Glutamatergic neuron (in vitro differentiated cells): ENCODE results near the gene BAIAP2L2. TPM values are rescaled to one million over a fixed set of nuclear protein-coding genes. Genes with fewer than 3 reads are reported as not detected.

Experiments used
- DNase-seq: peaks from one replicate; pipeline ENCODE4 v3.0.0; 2022
- H3K27ac Mint-ChIP-seq: one replicate; pipeline ENCODE4 v1.8.0; 2020; ENCODE audit warnings: mild to moderate bottlenecking, mixed read lengths, inconsistent platforms; ENCODE audit not compliant: unreplicated experiment
- H3K27me3 Mint-ChIP-seq: one replicate; pipeline ENCODE4 v1.8.0; 2020; ENCODE audit warnings: mild to moderate bottlenecking, moderate library complexity, mixed read lengths, inconsistent platforms; ENCODE audit not compliant: unreplicated experiment
- H3K36me3 Mint-ChIP-seq: one replicate; pipeline ENCODE4 v1.8.0; 2020; ENCODE audit warnings: mild to moderate bottlenecking, mixed read lengths, inconsistent platforms; ENCODE audit not compliant: unreplicated experiment
- H3K4me1 Mint-ChIP-seq: one replicate; pipeline ENCODE4 v1.8.0; 2020; ENCODE audit warnings: mild to moderate bottlenecking, low read depth, mixed read lengths, inconsistent platforms; ENCODE audit not compliant: unreplicated experiment
- H3K4me3 Mint-ChIP-seq: one replicate; pipeline ENCODE4 v1.8.0; 2020; ENCODE audit warnings: mild to moderate bottlenecking, mixed read lengths, inconsistent platforms; ENCODE audit not compliant: unreplicated experiment
- H3K9me3 Mint-ChIP-seq: one replicate; pipeline ENCODE4 v1.8.0; 2020; ENCODE audit warnings: mild to moderate bottlenecking, moderate library complexity, mixed read lengths, inconsistent platforms; ENCODE audit not compliant: unreplicated experiment
- total RNA-seq: library from RNA; stranded (reverse); fragmentation: NEBNext Ultra II Directional; extraction: Animal tissue kit (Norgen Biotek cat#: 25700); gene quantifications from one replicate; pipeline ENCODE4 v1.2.1, GENCODE V29; 2021; ENCODE audit not compliant: unreplicated experiment
- TF ChIP-seq, protein P1 (sequence below): fragments of 200-600 bp; sonication (generic); IDR thresholded peaks from one replicate; pipeline ENCODE4 v1.5.0; 2021; ENCODE audit not compliant: partially characterized antibody, unreplicated experiment

BAIAP2L2 gene
- total RNA-seq, 1 donor from 2014 or later = 28.6 TPM

DNA sequence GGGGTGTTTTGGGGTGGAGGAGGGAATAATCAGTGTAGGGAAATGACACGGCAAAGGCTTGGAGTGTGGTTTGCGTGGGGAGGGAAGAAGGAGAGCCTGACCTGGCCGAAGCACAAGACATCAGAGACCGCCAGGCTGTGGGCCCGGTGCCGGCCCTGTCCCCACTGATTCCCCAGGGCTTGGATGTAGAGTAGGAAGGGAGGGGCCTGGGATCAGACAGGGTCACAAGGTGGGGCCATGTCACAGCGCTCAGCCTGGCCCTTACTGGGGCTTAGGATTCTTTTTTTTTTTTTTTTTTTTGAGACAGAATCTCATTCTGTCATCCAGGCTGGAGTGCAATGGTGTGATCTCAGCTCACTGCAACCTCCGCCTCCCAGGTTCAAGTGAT is 43.5 kb downstream of the BAIAP2L2 start:
- H3K36me3 Mint-ChIP-seq = no peaks in the 10 kb centered on the region
- H3K4me3 Mint-ChIP-seq = peak overlapping the region; percentile 73
- H3K4me1 Mint-ChIP-seq = peaks cover 27% of the 10 kb centered on the region
- H3K27ac Mint-ChIP-seq = peak overlapping the region; percentile 90
- peaks cover 6% of the 10 kb centered on the region for H3K27me3 Mint-ChIP-seq
- TF ChIP-seq, protein P1, sequence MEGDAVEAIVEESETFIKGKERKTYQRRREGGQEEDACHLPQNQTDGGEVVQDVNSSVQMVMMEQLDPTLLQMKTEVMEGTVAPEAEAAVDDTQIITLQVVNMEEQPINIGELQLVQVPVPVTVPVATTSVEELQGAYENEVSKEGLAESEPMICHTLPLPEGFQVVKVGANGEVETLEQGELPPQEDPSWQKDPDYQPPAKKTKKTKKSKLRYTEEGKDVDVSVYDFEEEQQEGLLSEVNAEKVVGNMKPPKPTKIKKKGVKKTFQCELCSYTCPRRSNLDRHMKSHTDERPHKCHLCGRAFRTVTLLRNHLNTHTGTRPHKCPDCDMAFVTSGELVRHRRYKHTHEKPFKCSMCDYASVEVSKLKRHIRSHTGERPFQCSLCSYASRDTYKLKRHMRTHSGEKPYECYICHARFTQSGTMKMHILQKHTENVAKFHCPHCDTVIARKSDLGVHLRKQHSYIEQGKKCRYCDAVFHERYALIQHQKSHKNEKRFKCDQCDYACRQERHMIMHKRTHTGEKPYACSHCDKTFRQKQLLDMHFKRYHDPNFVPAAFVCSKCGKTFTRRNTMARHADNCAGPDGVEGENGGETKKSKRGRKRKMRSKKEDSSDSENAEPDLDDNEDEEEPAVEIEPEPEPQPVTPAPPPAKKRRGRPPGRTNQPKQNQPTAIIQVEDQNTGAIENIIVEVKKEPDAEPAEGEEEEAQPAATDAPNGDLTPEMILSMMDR = no peak
- no peak for DNase-seq
- H3K9me3 Mint-ChIP-seq = peaks cover 8% of the 10 kb centered on the region

DNA sequence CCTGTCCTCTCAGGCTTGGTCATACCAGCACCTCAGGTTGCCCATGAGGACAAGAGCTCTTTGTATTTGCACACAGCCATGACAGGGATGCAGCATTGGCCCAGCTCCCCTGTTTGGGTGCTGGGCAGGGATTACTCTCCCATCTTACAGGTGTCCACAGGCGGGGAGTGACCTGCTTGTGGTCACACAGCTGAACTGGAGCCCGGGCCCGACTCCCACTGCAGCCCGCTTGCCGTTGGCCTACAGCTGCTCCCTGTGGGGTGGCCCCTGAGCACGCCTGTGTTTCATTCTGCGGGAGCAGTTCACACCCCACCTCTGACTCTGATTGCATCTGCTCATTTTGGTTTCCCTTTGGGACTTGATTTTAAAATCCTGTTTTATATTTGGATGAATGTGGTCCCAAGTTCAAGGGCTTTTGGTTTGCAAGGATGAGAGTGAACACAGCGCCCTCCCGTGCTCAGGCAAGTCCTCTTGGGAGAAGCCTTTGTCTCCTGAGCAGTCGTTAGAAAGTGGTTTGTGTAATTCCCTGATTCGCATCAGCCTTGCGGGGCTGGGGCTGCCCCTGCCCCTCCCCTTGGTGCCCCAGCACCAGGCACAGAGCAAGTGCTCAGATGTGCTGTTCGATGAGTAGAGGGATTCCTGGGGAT is 44.0 kb downstream of the BAIAP2L2 start:
- H3K4me3 Mint-ChIP-seq = peak overlapping the region; percentile 73
- H3K9me3 Mint-ChIP-seq = peaks cover 8% of the 10 kb centered on the region
- DNase-seq = no peak
- peak overlapping the region; percentile 90 for H3K27ac Mint-ChIP-seq
- H3K36me3 Mint-ChIP-seq = no peaks in the 10 kb centered on the region
- H3K4me1 Mint-ChIP-seq = peaks cover 27% of the 10 kb centered on the region
- TF ChIP-seq, protein P1 = no peak
- peaks cover 6% of the 10 kb centered on the region for H3K27me3 Mint-ChIP-seq

DNA sequence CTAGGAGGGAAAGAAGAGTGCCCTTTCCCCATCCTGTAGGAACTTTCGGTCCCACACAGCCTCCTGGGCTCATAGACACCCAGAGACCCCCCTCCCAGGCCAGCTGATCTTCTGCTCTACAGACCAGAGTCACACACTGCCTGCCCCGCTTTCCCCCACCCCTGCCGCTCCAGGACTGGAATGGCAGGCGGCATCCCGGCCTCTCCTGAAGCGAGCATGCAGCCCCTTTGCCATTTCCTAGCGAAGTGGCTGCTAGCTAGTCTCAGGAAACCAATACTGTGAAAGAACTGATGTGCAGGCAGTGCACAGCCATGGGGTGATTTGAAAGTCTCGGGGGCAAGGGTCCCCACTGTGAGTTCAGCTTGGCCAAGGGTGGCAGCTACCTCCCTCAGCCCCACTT is 44.9 kb downstream of the BAIAP2L2 start:
- Mint-ChIP-seq H3K27me3 (peaks cover 6% of the 10 kb centered on the region), H3K4me3 (no peak overlapping the region), H3K27ac (no peak overlapping the region), H3K36me3 (no peaks in the 10 kb centered on the region), H3K4me1 (peaks cover 24% of the 10 kb centered on the region), H3K9me3 (peaks cover 5% of the 10 kb centered on the region)
- TF ChIP-seq, protein P1 = no peak
- DNase-seq = no peak

DNA sequence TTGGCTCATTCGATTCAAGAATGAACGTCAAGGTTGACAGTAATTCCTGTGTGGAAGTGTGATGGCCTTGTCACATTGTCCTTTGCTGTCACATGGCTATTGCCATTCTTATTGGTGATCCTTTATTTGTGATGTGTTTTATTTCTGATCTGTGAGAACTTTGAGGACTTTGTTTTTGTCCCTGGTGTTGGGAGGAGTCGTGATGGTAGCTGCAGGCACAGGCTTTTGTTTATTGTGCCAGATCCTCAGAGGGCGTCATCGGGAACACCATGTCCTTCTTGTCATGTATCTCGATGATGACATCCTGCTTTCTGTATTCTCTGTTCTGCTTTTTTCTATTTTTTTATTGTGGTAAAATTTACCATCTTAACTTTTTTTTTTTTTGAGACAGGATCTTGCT is 47.7 kb downstream of the BAIAP2L2 start:
- Mint-ChIP-seq H3K27me3 (peaks cover 5% of the 10 kb centered on the region), H3K4me3 (peak overlapping the region; percentile 26), H3K9me3 (peaks cover 3% of the 10 kb centered on the region), H3K4me1 (peaks cover 8% of the 10 kb centered on the region), H3K36me3 (no peaks in the 10 kb centered on the region), H3K27ac (no peak overlapping the region)
- TF ChIP-seq, protein P1 = no peak
- no peak for DNase-seq
